BLaER1 (cell line): ENCODE measurements around the gene RCCD1.

Experiments
- H3K27ac ChIP-seq: shearing (Covaris generic); formaldehyde crosslinking; 2 replicates; pipeline ENCODE4 v1.8.1; 2022
- H3K27me3 ChIP-seq: shearing (Covaris generic); formaldehyde crosslinking; 2 replicates; pipeline ENCODE4 v1.8.1; 2022
- H3K36me3 ChIP-seq: shearing (Covaris generic); formaldehyde crosslinking; 2 replicates; pipeline ENCODE4 v1.8.1; 2022
- H3K4me1 ChIP-seq: shearing (Covaris generic); formaldehyde crosslinking; 2 replicates; pipeline ENCODE4 v1.8.1; 2022
- H3K4me2 ChIP-seq: shearing (Covaris generic); formaldehyde crosslinking; 2 replicates; pipeline ENCODE4 v1.8.1; 2022
- H3K4me3 ChIP-seq: shearing (Covaris generic); formaldehyde crosslinking; 2 replicates; pipeline ENCODE4 v1.8.1; 2022
- H3K9ac ChIP-seq: shearing (Covaris generic); formaldehyde crosslinking; 2 replicates; pipeline ENCODE4 v1.8.1; 2022
- H3K9me3 ChIP-seq: shearing (Covaris generic); formaldehyde crosslinking; 2 replicates; pipeline ENCODE4 v1.8.1; 2022
- H4K20me1 ChIP-seq: shearing (Covaris generic); formaldehyde crosslinking; 2 replicates; pipeline ENCODE4 v1.8.1; 2022
- Cebpa-rat ChIP-seq: shearing (Covaris generic); IDR thresholded peaks from 2 replicates; pipeline ENCODE4 v1.8.1; 2022

RCCD1 gene

DNA sequence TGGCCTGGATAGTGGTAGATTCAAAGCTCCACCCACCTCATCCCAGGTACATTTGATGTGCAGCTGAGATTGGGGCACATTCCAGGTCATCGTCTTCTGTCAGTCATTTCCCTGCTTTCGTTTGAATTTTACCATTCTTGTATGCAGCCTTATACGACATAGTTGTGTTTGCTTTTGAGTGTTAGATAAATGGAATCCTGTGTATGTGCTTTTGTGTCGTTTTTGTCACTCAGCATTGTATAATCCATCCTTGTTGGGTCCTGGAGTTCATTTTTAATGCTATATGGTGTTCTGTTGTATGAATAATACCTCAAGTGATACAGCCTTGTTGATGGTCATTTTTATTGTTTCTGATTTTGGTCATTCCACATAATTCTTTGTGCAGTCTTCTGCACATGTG lies 7.3 kb downstream of the RCCD1 start:
- Histone ChIP-seq H3K27me3 (no peaks in the 10 kb centered on the region), H3K4me3 (no peak overlapping the region), H3K4me1 (peaks cover 29% of the 10 kb centered on the region), H3K27ac (no peak overlapping the region), H3K36me3 (peaks cover 89% of the 10 kb centered on the region), H3K9ac (no peak overlapping the region), H4K20me1 (peaks cover 40% of the 10 kb centered on the region), H3K9me3 (no peaks in the 10 kb centered on the region), H3K4me2 (no peak overlapping the region)
- no peak for TF ChIP-seq Cebpa-rat

- H3K4me2 ChIP-seq = no peak overlapping the region
- no peak overlapping the region for H3K27ac ChIP-seq
- no peak for TF ChIP-seq Cebpa-rat
- peaks cover 98% of the 10 kb centered on the region for H3K36me3 ChIP-seq
- H3K4me1 ChIP-seq = peaks cover 4% of the 10 kb centered on the region
- no peaks in the 10 kb centered on the region for H3K27me3 ChIP-seq
- H3K9ac ChIP-seq = no peak overlapping the region
- no peaks in the 10 kb centered on the region for H3K9me3 ChIP-seq
- H3K4me3 ChIP-seq = no peak overlapping the region
- peaks cover 3% of the 10 kb centered on the region for H4K20me1 ChIP-seq
Observed at GRCh38 chr15:90966262-90966661, 11.6 kb downstream of the RCCD1 start.

DNA sequence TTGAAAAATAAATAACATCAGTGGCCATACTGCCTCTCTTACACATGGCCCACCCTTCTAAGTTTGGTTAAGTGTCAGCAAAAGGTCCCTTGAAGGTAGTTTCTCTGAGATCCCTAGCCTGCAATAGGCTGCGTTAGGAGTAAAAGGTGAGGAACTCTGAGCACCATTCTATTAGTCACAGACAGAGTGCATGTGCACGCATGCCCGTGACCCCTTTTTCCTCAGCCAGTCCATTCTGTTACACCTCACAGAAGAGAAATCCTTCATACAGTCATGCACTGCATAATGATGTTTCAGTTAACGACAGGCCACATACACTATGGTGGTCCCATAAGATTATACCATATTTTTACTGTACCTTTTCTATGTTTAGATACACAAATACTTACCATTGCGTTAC lies 12.5 kb downstream of the RCCD1 start:
- Histone ChIP-seq H4K20me1 (no peaks in the 10 kb centered on the region), H3K27ac (no peak overlapping the region), H3K4me2 (no peak overlapping the region), H3K9ac (no peak overlapping the region), H3K4me1 (no peaks in the 10 kb centered on the region), H3K9me3 (no peaks in the 10 kb centered on the region), H3K36me3 (peaks cover 98% of the 10 kb centered on the region), H3K27me3 (no peaks in the 10 kb centered on the region), H3K4me3 (no peak overlapping the region)
- no peak for TF ChIP-seq Cebpa-rat

DNA sequence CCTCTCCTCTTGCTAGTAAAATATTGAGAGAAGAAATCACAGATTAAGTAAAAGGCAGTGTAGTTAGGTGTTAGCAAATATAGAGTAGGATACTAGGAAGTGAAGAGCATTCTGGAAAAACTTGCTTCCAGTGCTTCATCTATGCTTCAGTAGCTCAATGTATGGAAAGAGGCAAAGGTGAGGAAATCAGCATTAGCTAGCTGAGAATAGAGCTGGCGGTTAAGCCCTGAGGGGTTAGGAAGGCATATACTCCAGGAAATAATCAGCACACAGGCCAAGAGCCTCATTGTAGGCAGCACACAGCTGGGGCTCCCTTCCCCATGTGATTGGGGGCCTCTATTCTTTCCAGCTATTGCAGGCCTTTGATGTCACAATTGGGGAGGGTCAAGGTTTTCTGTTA lies 13.8 kb downstream of the RCCD1 start:
- peaks cover 98% of the 10 kb centered on the region for H3K36me3 ChIP-seq

GRCh38 chr15:90970274-90970673 lies 15.6 kb downstream of the RCCD1 start:
- Histone ChIP-seq H3K4me3 (no peak overlapping the region), H3K4me1 (no peaks in the 10 kb centered on the region), H3K9ac (no peak overlapping the region), H3K27ac (no peak overlapping the region), H3K27me3 (no peaks in the 10 kb centered on the region), H3K4me2 (no peak overlapping the region), H4K20me1 (no peaks in the 10 kb centered on the region), H3K9me3 (no peaks in the 10 kb centered on the region), H3K36me3 (peaks cover 100% of the 10 kb centered on the region)
- no peak for TF ChIP-seq Cebpa-rat

More for the DNA sequence above, 13.8 kb downstream of the RCCD1 start:
- H3K9ac ChIP-seq = no peak overlapping the region
- H3K4me1 ChIP-seq = no peaks in the 10 kb centered on the region
- H3K27ac ChIP-seq = no peak overlapping the region
- TF ChIP-seq Cebpa-rat = no peak
- H3K4me3 ChIP-seq = no peak overlapping the region
- H3K9me3 ChIP-seq = no peaks in the 10 kb centered on the region
- H3K4me2 ChIP-seq = no peak overlapping the region
- H3K27me3 ChIP-seq = no peaks in the 10 kb centered on the region
- no peaks in the 10 kb centered on the region for H4K20me1 ChIP-seq

GRCh38 chr15:90972133-90972532 lies 17.4 kb downstream of the RCCD1 start:
- Histone ChIP-seq H3K4me1 (no peaks in the 10 kb centered on the region), H3K4me2 (no peak overlapping the region), H3K36me3 (peaks cover 100% of the 10 kb centered on the region), H3K27me3 (no peaks in the 10 kb centered on the region), H3K9ac (no peak overlapping the region), H4K20me1 (no peaks in the 10 kb centered on the region), H3K4me3 (no peak overlapping the region), H3K9me3 (no peaks in the 10 kb centered on the region), H3K27ac (no peak overlapping the region)
- no peak for TF ChIP-seq Cebpa-rat

DNA sequence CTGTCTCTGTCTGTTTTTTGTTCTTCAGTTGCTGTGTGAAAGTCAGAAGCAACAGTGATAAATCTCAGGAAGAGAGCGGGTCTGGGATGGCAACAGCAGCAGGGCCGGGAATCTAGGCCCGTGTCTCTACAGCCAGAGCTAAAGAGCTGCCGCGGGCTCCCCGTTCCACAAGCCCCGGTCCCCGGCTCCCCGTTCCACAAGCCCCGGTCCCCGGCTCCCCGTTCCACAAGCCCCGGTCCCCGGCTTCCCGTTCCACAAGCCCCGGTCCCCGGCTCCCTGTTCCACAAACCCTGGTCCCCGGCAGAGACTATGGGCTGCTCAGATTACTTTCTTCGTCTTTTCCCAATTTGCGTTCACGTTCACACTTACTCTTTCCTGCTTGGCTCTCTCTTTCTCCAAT lies 19.5 kb downstream of the RCCD1 start:
- H3K27ac ChIP-seq = no peak overlapping the region
- H3K4me3 ChIP-seq = no peak overlapping the region
- no peak overlapping the region for H3K4me2 ChIP-seq
- H4K20me1 ChIP-seq = no peaks in the 10 kb centered on the region
- no peaks in the 10 kb centered on the region for H3K9me3 ChIP-seq
- no peak for TF ChIP-seq Cebpa-rat
- H3K4me1 ChIP-seq = no peaks in the 10 kb centered on the region
- no peaks in the 10 kb centered on the region for H3K27me3 ChIP-seq
- H3K36me3 ChIP-seq = peaks cover 100% of the 10 kb centered on the region
- H3K9ac ChIP-seq = no peak overlapping the region

GRCh38 chr15:90979582-90979981 lies 24.9 kb downstream of the RCCD1 start:
- Histone ChIP-seq H3K4me1 (peaks cover 10% of the 10 kb centered on the region), H3K4me2 (no peak overlapping the region), H4K20me1 (peaks cover 10% of the 10 kb centered on the region), H3K27me3 (no peaks in the 10 kb centered on the region), H3K9me3 (no peaks in the 10 kb centered on the region), H3K9ac (no peak overlapping the region), H3K4me3 (no peak overlapping the region), H3K36me3 (peaks cover 100% of the 10 kb centered on the region), H3K27ac (no peak overlapping the region)
- TF ChIP-seq Cebpa-rat = no peak

DNA sequence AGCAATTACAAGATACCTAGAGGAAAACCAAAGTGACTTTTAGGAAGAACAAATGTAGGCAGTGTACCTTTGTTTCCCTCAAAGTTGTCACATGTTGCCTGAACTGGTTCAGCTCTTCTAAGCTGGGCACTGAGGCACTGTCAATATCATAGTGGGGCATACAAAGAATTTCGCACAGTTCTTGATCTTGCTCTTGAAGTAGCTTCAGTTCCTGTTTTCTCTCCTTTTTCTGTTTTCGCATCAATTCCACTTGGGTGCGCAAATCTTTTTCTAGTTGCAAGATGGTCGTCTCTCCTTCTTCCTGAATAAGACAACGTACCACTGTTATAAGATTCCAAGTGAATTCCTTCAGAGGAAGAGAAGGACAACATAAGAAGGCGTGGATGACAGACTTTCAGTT lies 27.0 kb downstream of the RCCD1 start:
- no peak overlapping the region for H3K4me3 ChIP-seq
- H3K36me3 ChIP-seq = peaks cover 92% of the 10 kb centered on the region
- H3K27ac ChIP-seq = 0 out of 2 replicates have a peak overlapping the region, but pooled peaks have one; percentile 14
- no peaks in the 10 kb centered on the region for H3K27me3 ChIP-seq
- H3K9me3 ChIP-seq = no peaks in the 10 kb centered on the region
- peak overlapping the region; percentile 24; the same call in 1 of the 2 replicates for H3K4me2 ChIP-seq
- H3K9ac ChIP-seq = no peak overlapping the region
- TF ChIP-seq Cebpa-rat = no peak
- peaks cover 17% of the 10 kb centered on the region for H3K4me1 ChIP-seq
- peaks cover 31% of the 10 kb centered on the region for H4K20me1 ChIP-seq

DNA sequence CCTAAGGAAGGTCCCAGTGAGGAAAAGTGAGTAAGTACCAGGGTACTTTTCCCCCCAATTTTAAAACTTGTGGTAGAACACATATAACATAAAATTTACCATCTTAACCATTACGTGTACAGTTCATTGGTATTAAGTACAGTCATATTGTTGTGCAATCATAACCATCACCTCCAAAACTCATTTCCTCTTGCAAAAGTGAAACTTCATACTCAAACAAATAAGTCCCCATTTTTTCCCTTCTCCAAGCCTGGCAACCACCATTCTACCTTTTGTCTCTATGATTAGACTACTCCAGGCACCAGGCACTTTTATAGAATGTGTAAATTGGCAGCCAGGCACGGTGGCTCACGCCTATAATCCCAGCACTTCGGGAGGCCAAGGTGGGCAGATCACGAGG lies 27.5 kb downstream of the RCCD1 start:
- Histone ChIP-seq H3K4me1 (peaks cover 22% of the 10 kb centered on the region), H3K27me3 (no peaks in the 10 kb centered on the region), H3K9ac (no peak overlapping the region), H3K4me3 (no peak overlapping the region), H4K20me1 (peaks cover 36% of the 10 kb centered on the region), H3K4me2 (peak overlapping the region; percentile 24; the same call in 1 of the 2 replicates), H3K27ac (0 out of 2 replicates have a peak overlapping the region, but pooled peaks have one; percentile 14), H3K36me3 (peaks cover 88% of the 10 kb centered on the region), H3K9me3 (no peaks in the 10 kb centered on the region)
- peak; percentile 64; the same call in 1 of the 2 replicates for TF ChIP-seq Cebpa-rat

GRCh38 chr15:90986790-90987507 lies 32.3 kb downstream of the RCCD1 start:
- Histone ChIP-seq H3K4me2 (peak overlapping the region; percentile 68), H3K9me3 (no peaks in the 10 kb centered on the region), H3K36me3 (peaks cover 43% of the 10 kb centered on the region), H3K4me1 (peaks cover 52% of the 10 kb centered on the region), H3K27ac (no peak overlapping the region), H4K20me1 (peaks cover 81% of the 10 kb centered on the region), H3K27me3 (no peaks in the 10 kb centered on the region), H3K4me3 (no peak overlapping the region), H3K9ac (0 out of 2 replicates have a peak overlapping the region, but pooled peaks have one; percentile 15)
- no peak for TF ChIP-seq Cebpa-rat
